Left renal cortex interstitium (tissue), 4 donors: ENCODE data around the gene KLLN. TPM values are rescaled to one million over a fixed set of nuclear protein-coding genes. Genes with fewer than 3 reads are reported as not detected.
"Not testable (repeated sequence)": the region's sequence is repeated elsewhere in the genome, so short reads cannot be mapped to it uniquely, and the experiment has no call there.

ENCODE experiments used
- DNase-seq, 4 donors: peaks; one replicate each; pipeline ENCODE4 v3.0.0-alpha.2; 2013; ENCODE audit warnings: low read depth in 4 of 4, low spot score in 2 of 4, missing footprints in 1 of 4
- polyA plus RNA-seq, 4 donors: library from polyadenylated mRNA; unstranded; fragments of 120-200 nt; gene quantifications; one replicate each; pipeline ENCODE4 v1.2.1, GENCODE V29; 2013; ENCODE audit not compliant: insufficient read length in 4 of 4

KLLN gene
- polyA plus RNA-seq, 4 donors = 1.5 to 1.7 (median 1.6) TPM

DNA sequence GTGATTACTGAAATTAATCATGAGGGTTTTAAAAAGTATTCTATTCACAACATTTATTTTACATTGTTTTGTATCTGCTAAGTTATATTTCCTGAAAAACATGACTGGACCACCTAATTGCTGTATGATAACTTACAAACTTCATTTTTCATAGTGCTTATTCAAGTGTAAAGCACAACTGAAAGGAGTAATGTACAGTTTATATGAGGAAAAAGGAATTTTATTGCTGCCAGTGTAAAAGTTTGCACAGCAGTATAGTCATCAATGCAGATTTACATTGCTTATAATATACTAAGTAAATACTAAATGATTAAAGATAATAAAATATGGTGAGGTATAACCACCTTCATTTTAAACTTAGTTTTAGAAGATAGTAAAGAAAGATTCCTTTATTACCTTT lies 4.1 kb upstream of the KLLN start:
- no peak for DNase-seq

DNA sequence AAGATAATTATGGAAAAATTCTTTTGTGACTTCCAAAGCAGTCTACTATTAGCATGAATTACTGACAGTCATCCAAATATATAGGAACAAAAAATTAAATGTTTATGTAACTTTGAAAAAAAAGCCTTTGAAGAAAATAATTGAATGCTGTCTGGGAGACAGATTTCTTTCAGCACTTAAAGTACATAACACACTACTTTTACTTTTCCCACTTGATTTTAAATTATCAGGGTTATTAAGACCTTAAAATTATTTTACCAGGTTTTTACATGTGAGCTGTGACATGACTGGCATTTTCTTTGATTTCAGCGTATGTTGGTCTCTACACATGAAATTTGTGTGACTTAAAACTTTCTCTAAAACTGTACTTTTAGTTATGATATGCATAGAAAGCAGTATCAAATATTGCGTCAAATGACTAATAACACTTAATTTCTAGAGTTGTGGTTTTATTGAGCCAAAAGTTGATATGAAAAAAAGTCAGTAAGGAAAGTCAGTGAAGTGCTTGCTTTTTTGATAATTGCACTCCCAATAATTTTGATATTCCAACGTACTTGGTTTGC lies 3.2 kb upstream of the KLLN start:
- peak in 2 of 4 donors; percentile 9 to 37 for DNase-seq

- peak in 2 of 4 donors; percentile 15 to 62 for DNase-seq
Measured at GRCh38 chr10:87865241-87865881, 2.0 kb upstream of the KLLN start.

DNA sequence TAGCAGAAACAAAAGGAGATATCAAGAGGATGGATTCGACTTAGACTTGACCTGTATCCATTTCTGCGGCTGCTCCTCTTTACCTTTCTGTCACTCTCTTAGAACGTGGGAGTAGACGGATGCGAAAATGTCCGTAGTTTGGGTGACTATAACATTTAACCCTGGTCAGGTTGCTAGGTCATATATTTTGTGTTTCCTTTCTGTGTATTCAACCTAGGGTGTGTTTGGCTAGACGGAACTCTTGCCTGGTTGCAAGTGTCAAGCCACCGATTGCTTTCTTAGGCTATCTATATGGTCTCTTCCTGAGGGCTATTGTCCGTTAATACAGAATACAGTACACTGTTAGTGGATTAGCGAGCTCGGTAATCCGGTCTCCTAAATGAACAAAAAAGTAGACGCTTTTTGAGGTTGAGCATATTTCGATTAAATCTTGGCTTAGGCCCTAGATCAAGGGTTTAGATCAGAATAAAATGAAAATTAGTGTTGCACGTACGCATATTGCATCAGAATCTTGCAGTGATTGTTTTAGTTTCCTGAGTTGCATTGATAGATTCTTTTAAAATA lies 1.2 kb upstream of the KLLN start:
- DNase-seq = peak in 2 of 4 donors; percentile 24 to 64

DNA sequence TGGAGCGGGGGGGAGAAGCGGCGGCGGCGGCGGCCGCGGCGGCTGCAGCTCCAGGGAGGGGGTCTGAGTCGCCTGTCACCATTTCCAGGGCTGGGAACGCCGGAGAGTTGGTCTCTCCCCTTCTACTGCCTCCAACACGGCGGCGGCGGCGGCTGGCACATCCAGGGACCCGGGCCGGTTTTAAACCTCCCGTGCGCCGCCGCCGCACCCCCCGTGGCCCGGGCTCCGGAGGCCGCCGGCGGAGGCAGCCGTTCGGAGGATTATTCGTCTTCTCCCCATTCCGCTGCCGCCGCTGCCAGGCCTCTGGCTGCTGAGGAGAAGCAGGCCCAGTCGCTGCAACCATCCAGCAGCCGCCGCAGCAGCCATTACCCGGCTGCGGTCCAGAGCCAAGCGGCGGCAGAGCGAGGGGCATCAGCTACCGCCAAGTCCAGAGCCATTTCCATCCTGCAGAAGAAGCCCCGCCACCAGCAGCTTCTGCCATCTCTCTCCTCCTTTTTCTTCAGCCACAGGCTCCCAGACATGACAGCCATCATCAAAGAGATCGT lies 690 bp upstream of the KLLN start:
- DNase-seq = peak in 1 of 4 donors; percentile 9

DNA sequence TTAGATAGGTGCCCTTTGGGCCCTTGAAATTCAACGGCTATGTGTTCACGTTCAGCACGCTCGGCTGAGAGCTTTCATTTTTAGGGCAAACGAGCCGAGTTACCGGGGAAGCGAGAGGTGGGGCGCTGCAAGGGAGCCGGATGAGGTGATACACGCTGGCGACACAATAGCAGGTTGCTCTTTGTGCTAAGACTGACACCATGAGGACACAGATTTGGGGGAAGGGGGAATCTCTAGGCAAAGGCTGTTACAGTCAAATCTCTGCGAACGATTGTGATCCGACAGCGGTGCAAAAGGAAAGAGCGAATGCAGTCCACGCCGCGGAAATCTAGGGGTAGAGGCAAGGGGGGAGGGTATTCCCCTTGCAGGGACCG lies 667 bp downstream of the KLLN start:
- peak in 1 of 4 donors; percentile 81 for DNase-seq

DNA sequence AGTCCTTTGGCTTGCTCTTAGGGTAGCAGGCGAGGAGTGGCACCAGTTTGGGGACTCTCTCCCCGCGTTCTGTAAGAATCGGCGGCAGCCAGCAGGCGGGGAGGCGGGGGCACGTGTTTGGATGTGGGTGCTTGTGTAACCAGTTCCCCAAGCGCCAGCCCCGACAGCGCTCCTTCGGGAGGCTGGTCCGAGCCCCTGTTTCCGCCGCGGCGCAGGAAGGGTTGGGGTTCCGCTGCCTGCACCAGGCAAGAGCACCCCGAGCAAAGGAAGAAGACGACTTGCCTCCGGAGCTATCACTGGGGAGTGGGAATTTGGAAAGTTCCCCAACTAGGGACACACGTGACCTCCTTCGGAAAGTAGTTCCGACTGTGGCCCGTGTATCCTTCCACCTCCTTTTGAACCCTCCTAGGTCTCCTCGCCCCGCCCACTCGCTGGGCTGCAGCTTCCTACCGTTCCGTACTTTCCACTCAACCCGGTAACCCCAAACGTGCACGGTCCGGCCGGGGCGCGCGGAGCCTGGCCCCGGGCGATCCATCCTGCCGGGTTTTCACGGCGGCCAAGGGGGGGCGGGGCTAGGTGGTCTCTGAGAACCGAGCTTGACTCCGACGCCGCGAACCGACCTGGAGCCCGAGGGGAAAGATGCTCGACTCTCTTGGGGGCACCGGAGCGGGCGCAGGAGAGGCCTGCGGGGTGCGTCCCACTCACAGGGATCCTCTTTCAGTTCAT lies 1.2 kb downstream of the KLLN start:
- DNase-seq = peak; percentile 93 to 97 (median 96)

DNA sequence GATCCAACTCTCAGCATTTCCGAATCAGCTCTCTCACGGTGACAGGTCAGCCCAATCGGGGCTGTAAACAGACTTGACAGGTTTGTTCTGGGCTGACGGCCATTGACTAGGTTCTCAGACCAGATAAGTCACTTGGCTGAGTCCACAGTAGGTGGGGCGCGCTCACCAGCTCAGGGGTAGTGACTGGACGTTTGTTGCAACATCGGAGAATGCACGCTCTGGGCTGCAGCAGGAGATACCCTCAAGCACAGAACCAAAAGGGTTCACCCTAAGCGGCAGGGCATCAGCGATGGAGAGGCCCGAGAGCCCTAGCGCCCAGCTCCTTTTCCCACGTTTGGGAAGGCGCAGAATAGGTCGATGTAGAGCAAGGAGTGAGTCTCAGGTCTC lies 1.8 kb downstream of the KLLN start:
- peak in 1 of 4 donors; percentile 45 for DNase-seq

- no peak for DNase-seq
Measured at GRCh38 chr10:87860816-87861403, 2.4 kb downstream of the KLLN start.

GRCh38 chr10:87860156-87860795 lies 3.1 kb downstream of the KLLN start:
- DNase-seq = peak in 1 of 4 donors; percentile 33

GRCh38 chr10:87855665-87856064 lies 7.7 kb downstream of the KLLN start:
- DNase-seq = not testable (repeated sequence)

DNA sequence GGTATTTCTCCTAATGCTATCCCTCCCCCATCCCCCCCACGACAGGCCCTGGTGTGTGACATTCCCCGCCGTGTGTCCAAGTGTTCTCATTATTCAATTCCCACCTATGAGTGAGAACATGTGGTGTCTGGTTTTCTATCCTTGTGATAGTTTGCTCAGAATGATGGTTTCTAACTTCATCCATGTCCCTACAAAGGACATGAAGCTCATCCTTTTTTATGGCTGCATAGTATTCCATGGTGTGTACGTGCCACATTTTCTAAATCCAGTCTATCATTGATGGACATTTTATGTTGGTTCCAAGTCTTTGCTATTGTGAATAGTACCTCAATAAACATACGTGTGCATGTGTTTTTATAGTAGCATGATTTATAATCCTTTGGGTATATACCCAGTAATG lies 8.1 kb downstream of the KLLN start:
- DNase-seq = not testable (repeated sequence)

GRCh38 chr10:87852089-87852488 lies 11.2 kb downstream of the KLLN start:
- no peak for DNase-seq

DNA sequence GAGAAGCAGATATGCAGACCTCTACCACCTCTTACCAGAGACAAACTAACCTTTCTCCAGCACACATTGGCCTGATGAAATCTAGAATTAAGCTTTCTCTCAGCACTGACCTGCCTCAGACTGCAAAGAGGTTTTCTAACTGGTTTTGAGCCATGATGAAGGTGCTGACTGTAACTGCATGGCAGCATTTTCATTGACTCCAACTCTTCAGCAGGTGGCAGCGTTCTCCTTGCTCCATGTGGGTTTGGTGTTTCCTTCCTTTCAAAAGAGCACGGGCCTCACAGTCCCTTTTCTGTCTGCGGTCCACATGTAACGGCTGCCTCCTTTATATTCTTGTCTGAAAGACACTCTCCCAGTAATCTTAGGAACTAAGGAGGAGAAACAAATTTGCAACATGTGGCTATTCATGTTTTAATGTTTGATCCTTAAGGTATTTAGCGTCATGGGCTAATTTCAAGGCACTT lies 12.6 kb downstream of the KLLN start:
- DNase-seq = peak in 2 of 4 donors; percentile 26 to 44

- no peak for DNase-seq
Measured at GRCh38 chr10:87849001-87849400, 14.3 kb downstream of the KLLN start.

DNA sequence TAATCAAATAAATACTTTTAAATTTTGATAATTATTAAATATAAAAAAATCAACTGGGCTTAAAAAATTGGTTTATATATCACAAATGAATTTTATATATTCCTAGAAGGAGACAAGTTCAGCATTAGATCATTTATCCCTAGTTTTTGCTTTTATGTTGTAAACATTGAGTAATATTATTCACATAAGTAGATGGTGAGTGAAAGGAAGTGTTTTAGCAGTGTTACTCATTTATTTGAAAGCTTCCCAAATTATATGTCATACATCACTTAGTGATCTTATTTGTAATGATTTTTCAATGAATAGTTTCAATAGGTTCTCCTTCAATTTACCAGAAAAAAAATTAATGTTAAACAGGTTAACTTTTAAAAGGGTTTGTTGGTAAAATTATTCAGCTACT lies 15.8 kb downstream of the KLLN start:
- no peak for DNase-seq

DNA sequence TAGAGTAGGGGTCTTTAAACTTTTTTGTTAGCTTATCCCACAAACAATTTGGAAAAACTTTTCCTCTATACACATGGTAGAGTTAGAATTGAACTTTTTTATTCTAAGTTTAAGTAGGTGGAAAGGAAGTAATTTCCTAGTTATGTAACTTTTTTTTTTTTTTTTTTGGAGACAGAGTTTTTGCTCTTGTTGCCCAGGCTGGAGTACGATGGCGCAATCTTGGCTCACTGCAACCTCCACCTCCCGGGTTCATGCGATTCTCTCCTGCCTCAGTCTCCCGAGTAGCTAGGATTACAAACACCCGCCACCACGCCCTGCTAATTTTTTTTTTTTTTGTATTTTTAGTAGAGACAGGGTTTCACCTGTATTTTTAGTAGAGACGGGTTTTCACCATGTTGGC lies 16.6 kb downstream of the KLLN start:
- DNase-seq = not testable (repeated sequence)

GRCh38 chr10:87846023-87846422 lies 17.3 kb downstream of the KLLN start:
- DNase-seq = peak in 2 of 4 donors; percentile 10 to 20

GRCh38 chr10:87845624-87845998 lies 17.7 kb downstream of the KLLN start:
- DNase-seq = no peak
